Ovary (tissue), 9 donors: ENCODE measurements around the gene GTPBP3. TPM values are rescaled to one million over a fixed set of nuclear protein-coding genes. Genes with fewer than 3 reads are reported as not detected.
"Not testable (repeated sequence)": the region's sequence is repeated elsewhere in the genome, so short reads cannot be mapped to it uniquely, and the experiment has no call there.

Experiments used
- DNase-seq, 5 donors: peaks; one replicate each; pipeline ENCODE4 v3.0.0-alpha.2; 2019 to 2020
- H3K27ac ChIP-seq, 2 donors: fragments of 200-600 bp; one replicate each; pipeline versions ENCODE4 v1.5.1 to v1.8.0; 2019 to 2022
- H3K27me3 ChIP-seq: fragments of 200-600 bp; one replicate; pipeline ENCODE4 v1.8.0; 2022
- H3K36me3 ChIP-seq: fragments of 200-600 bp; sonication (generic); one replicate; pipeline ENCODE4 v1.5.1; 2019
- H3K4me1 ChIP-seq: one replicate; pipeline ENCODE4 v1.8.1; 2013; ENCODE audit warnings: mild to moderate bottlenecking, moderate library complexity; ENCODE audit not compliant: insufficient read depth
- H3K4me3 ChIP-seq: fragments of 200-600 bp; sonication (generic); one replicate; pipeline ENCODE4 v1.5.1; 2017
- H3K9me3 ChIP-seq, 2 donors: fragments of 200-600 bp in 1 of 2; sonication (generic) in 1 of 2; one replicate each; pipeline versions ENCODE4 v1.5.1 to v1.8.1; 2013 to 2019; ENCODE audit warnings: mild to moderate bottlenecking in 1 of 2, moderate library complexity in 1 of 2
- CTCF ChIP-seq, 3 donors: fragments of 450-650 bp in 2 of 3; fragments of 200-600 bp in 1 of 3; IDR thresholded peaks; one replicate each; pipeline versions ENCODE4 v1.5.1 to v1.8.0; 2016 to 2022; ENCODE audit warnings: antibody characterized with exemption in 3 of 3, mild to moderate bottlenecking in 1 of 3
- EP300 ChIP-seq: sonication (generic); formaldehyde crosslinking; IDR thresholded peaks from one replicate; pipeline ENCODE4 v1.6.1; 2017; ENCODE audit warnings: antibody characterized with exemption
- POLR2A ChIP-seq: fragments of 450-650 bp; IDR thresholded peaks from one replicate; pipeline ENCODE4 v1.6.1; 2017; ENCODE audit warnings: antibody characterized with exemption, mild to moderate bottlenecking, moderate library complexity
- WGBS, 3 donors: extraction: QIAGEN DNeasy Blood & Tissue Kit in 1 of 3; methylation state at CpG; one replicate each; pipeline versions ENCODE4 v1.1.5 to v1.1.7; 2013 to 2017; 5-methylcytosine and 5-hydroxymethylcytosine counted together
- intact Hi-C, 4 donors: fragments of 100-400 bp; cut with DNase I; formaldehyde crosslinking; loops; one replicate each; pipeline versions ENCODE4 v1.11.0 to v1.15.1; 2022 to 2023
- polyA plus RNA-seq, 2 donors: library from polyadenylated mRNA; stranded (reverse); fragments of 200-250 nt in 1 of 2; fragments of 350-450 nt in 1 of 2; fragmentation: Illumina TruSeq in 1 of 2; extraction: RNeasy Lipid Tissue Mini Kit (QIAGEN cat#74804) in 1 of 2; gene quantifications; one replicate each; pipeline ENCODE4 v1.2.3, GENCODE V29; 2013 to 2014
- total RNA-seq, 7 donors: library from RNA; depleted of rRNA in 2 of 7; stranded (reverse); fragments of >200 nt in 2 of 7; fragmentation: NEBNext Ultra II Directional in 3 of 7; extraction: Animal tissue kit (Norgen Biotek cat#: 25700) in 3 of 7; gene quantifications; one replicate each; pipeline versions ENCODE4 v1.1.0 to v1.2.4, GENCODE V29; 2016 to 2023
- donor health status: DM: no; HTN: no; CAD: no; lungs with moderate emphysema.
- donor health status: DM: no; HTN: no; CAD: no.
- donor health status: Bipolar disorder and iron deficiency.
- donor health status: DM: yes; HTN: yes; CAD: no.
- donor health status: DM: no; HTN: no; CAD: no.
- donor health status: DM: yes; HTN: yes; CAD: no.

The GTPBP3 gene
- total and polyA plus RNA-seq, 9 donors, result 4.5 to 22.9 (median 16.9) TPM

- no peak for DNase-seq
- WGBS, 3 donors, result 82 to 84% (median 84%) methylated on average over 11 of the region's 11 CpGs
- H3K27ac ChIP-seq, result no peak overlapping the region
- intact Hi-C loops, result no loop called here
- H3K9me3 ChIP-seq, result no peaks in the 10 kb centered on the region
- no peaks in the 10 kb centered on the region for H3K36me3 ChIP-seq
- no peaks in the 10 kb centered on the region for H3K4me1 ChIP-seq
- H3K4me3 ChIP-seq, result no peak overlapping the region
- H3K27me3 ChIP-seq, result no peaks in the 10 kb centered on the region
- TF ChIP-seq EP300 (no peak), CTCF (IDR thresholded peaks at IDR 0.05) (no peak), POLR2A (no peak)
Measured at GRCh38 chr19:17357724-17358123, 20.4 kb downstream of the GTPBP3 start.

- Histone ChIP-seq H3K4me3 (no peak overlapping the region), H3K36me3 (no peaks in the 10 kb centered on the region), H3K27ac (no peak overlapping the region), H3K27me3 (no peaks in the 10 kb centered on the region), H3K9me3 (no peaks in the 10 kb centered on the region), H3K4me1 (no peaks in the 10 kb centered on the region)
- no peak for DNase-seq
- 80 to 88% (median 84%) methylated on average over 7 of the region's 7 CpGs for WGBS, 3 donors
- TF ChIP-seq CTCF (IDR thresholded peaks at IDR 0.05) (no peak), POLR2A (no peak), EP300 (no peak)
- intact Hi-C loops, result no loop called here
Measured at GRCh38 chr19:17358395-17358794, 21.0 kb downstream of the GTPBP3 start.

- no peak overlapping the region for H3K27ac ChIP-seq
- no peaks in the 10 kb centered on the region for H3K9me3 ChIP-seq
- H3K4me1 ChIP-seq, result no peaks in the 10 kb centered on the region
- TF ChIP-seq CTCF (IDR thresholded peaks at IDR 0.05) (no peak), EP300 (no peak), POLR2A (no peak)
- H3K4me3 ChIP-seq, result no peak overlapping the region
- DNase-seq, result no peak
- no peaks in the 10 kb centered on the region for H3K36me3 ChIP-seq
- 84 to 91% (median 88%) methylated on average over 6 of the region's 6 CpGs for WGBS, 3 donors
- intact Hi-C loops, result no loop called here
- no peaks in the 10 kb centered on the region for H3K27me3 ChIP-seq
Measured at GRCh38 chr19:17359905-17360800, 22.8 kb downstream of the GTPBP3 start.

- H3K4me1 ChIP-seq, H3K9me3 ChIP-seq, H3K27me3 ChIP-seq, H3K27ac ChIP-seq, intact Hi-C loops, H3K36me3 ChIP-seq, H3K4me3 ChIP-seq, DNase-seq: not testable (repeated sequence)
- 88 to 95% (median 95%) methylated on average over 20 of the region's 20 CpGs for WGBS, 3 donors
Measured at GRCh38 chr19:17363852-17364605, 26.7 kb downstream of the GTPBP3 start.

GRCh38 chr19:17365361-17365760, 28.0 kb downstream of the GTPBP3 start:
- no peak for DNase-seq
- Histone ChIP-seq H3K4me3 (no peak overlapping the region), H3K36me3 (no peaks in the 10 kb centered on the region), H3K9me3 (no peaks in the 10 kb centered on the region), H3K27me3 (no peaks in the 10 kb centered on the region), H3K27ac (no peak overlapping the region), H3K4me1 (no peaks in the 10 kb centered on the region)
- intact Hi-C loops, result no loop called here
- 92 to 96% (median 96%) methylated on average over 22 of the region's 22 CpGs for WGBS, 3 donors
- no peak for TF ChIP-seq EP300
